CD4-positive, alpha-beta T cell (primary cell): ENCODE results near the gene OSBPL1A. TPM values are rescaled to one million over a fixed set of nuclear protein-coding genes. Genes with fewer than 3 reads are reported as not detected.

Experiments
- ATAC-seq: fragments of 200-7000 bp; cut with Tn5 transposase; one replicate; pipeline ENCODE4 v1.10.0; 2022; ENCODE audit warnings: mild to moderate bottlenecking; ENCODE audit not compliant: poor library complexity
- CTCF ChIA-PET: fragments of 350-600 bp; sonication (Branson Sonifier 250); formaldehyde crosslinking; loops from one replicate; lab custom pipeline; 2021; ENCODE audit warnings: antibody characterized with exemption, inconsistent platforms; lab: Charles Lee
- POLR2A ChIA-PET: fragments of 350-600 bp; sonication (Branson Sonifier 250); formaldehyde crosslinking; loops from one replicate; lab custom pipeline; 2021; ENCODE audit warnings: antibody characterized with exemption, inconsistent platforms; lab: Charles Lee
- DNase-seq, 14 experiments: peaks; one replicate each; pipeline ENCODE4 v3.0.0-alpha.2; 2013 to 2020; ENCODE audit warnings: mixed read lengths in 2 of 14
- H3K27ac ChIP-seq, 2 donors: one replicate each; pipeline versions ENCODE4 v1.5.1 to v1.7.0; 2013; ENCODE audit warnings: low read length in 2 of 2, low read depth in 1 of 2, mild to moderate bottlenecking in 1 of 2
- H3K27me3 ChIP-seq, 2 experiments: 1 replicate in 1 of 2; 2 replicates in 1 of 2; pipeline versions ENCODE4 v1.6.1 to v1.7.0; 2013; ENCODE audit warnings: low read length in 2 of 2, control low read depth in 1 of 2, mild to moderate bottlenecking in 1 of 2, moderate library complexity in 1 of 2; ENCODE audit not compliant: insufficient read depth in 2 of 2, control insufficient read depth in 1 of 2
- H3K36me3 ChIP-seq: one replicate; pipeline ENCODE4 v1.6.1; 2013; ENCODE audit warnings: low read length, control low read depth; ENCODE audit not compliant: insufficient read depth
- H3K4me1 ChIP-seq: one replicate; pipeline ENCODE4 v1.6.1; 2013; ENCODE audit warnings: low read length, control low read depth; ENCODE audit not compliant: insufficient read depth
- H3K4me3 ChIP-seq: one replicate; pipeline ENCODE4 v1.5.1; 2013; ENCODE audit warnings: mild to moderate bottlenecking, low read length, moderate library complexity
- H3K9me3 ChIP-seq, 2 experiments: 1 replicate in 1 of 2; 2 replicates in 1 of 2; pipeline versions ENCODE4 v1.6.1 to v1.7.0; 2013; ENCODE audit warnings: low read length in 2 of 2, mild to moderate bottlenecking in 2 of 2, control low read depth in 1 of 2, moderate library complexity in 1 of 2; ENCODE audit not compliant: control insufficient read depth in 1 of 2, insufficient read depth in 1 of 2
- H3K27ac Mint-ChIP-seq: one replicate; pipeline ENCODE4 v1.8.0; 2020; ENCODE audit warnings: mixed read lengths
- H3K27me3 Mint-ChIP-seq: one replicate; pipeline ENCODE4 v1.8.0; 2021; ENCODE audit warnings: mixed read lengths
- H3K36me3 Mint-ChIP-seq: one replicate; pipeline ENCODE4 v1.8.0; 2021; ENCODE audit warnings: low read depth, mixed read lengths
- H3K4me1 Mint-ChIP-seq: one replicate; pipeline ENCODE4 v1.8.0; 2021; ENCODE audit warnings: low read depth, mixed read lengths
- H3K4me3 Mint-ChIP-seq: one replicate; pipeline ENCODE4 v1.8.0; 2020; ENCODE audit warnings: mild to moderate bottlenecking, mixed read lengths
- H3K9me3 Mint-ChIP-seq: one replicate; pipeline ENCODE4 v1.8.0; 2020; ENCODE audit warnings: mixed read lengths
- intact Hi-C, 2 experiments: fragments of 100-400 bp; cut with DNase I in 1 of 2; cut with micrococcal nuclease in 1 of 2; formaldehyde crosslinking; loops; one replicate each; pipeline versions ENCODE4 v1.15.1 to v1.9.0; 2023 to 2025; cut with DNase I, micrococcal nuclease
- total RNA-seq, 174 experiments: library from RNA in 2 of 174; stranded (reverse) in 2 of 174; gene quantifications; one replicate each; pipeline ENCODE4 v1.2.3 and lab custom pipeline; 2021 to 2026
- TF ChIP-seq, protein P1 (sequence below): fragments of 200-600 bp; IDR thresholded peaks from one replicate; pipeline ENCODE4 v1.8.0; 2022; ENCODE audit warnings: antibody characterized with exemption, mild to moderate bottlenecking

OSBPL1A gene
- total RNA-seq, 2 experiments from 2014 or later: 2.7 TPM

DNA sequence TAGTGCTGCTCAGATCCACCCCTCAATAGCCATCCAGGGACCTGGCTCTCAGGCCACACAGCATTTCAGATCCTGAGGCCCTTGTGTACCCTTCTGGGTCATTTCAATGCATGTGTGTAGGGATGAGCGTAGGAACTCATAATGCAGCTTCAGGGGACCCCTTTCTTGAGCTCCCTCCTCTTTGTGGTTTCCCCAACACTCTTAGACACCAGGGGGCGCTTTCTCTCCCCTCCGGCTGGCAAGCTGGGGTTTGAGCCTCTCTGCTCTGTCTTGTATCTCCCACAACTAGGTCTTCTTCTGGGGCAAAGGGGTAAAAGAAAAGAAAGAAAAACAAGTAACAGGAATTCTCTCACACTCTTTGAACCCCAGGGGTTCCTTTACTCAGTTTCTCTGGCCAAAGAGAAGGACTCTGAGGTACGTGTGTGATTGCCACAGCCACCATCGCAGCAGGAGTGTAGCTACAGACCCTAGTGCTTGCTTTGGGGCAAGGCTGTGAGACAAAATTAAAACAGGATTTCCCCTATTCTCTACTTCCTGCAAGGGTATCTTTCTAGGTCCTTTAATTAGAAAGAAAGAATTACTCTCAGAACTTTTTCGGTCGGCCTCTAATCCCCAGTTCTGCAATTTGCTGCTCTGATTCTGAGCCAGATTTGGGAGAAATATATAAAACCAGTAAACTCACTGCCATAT, 220.8 kb downstream of the OSBPL1A start:
- POLR2A ChIA-PET: interaction anchor here (0.8 to 1.0 kb wide), 2 partner anchors 315 to 1234 kb away, joined by 3 read pairs; no protein-coding TSS in a partner anchor
- H3K36me3 Mint-ChIP-seq: no peaks in the 10 kb centered on the region

DNA sequence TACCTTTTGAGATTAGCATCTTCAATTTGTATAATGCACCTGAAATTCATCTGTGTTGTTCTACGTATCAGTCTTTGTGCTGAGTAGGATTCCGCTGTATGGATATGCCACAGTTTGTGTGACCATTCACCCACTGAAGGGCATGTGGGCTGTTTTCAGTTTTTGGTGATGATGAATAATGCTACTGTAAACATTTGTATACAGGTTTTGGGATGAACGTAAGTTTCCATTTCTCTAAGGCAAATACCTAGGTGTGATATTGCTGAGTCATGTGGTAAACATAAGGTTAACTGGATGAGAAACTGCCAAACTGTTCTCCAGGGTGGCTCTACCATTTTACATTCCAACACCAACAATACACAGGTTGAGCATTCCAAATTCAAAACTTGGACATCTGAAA, 223.6 kb downstream of the OSBPL1A start:
- no peak for DNase-seq
- no peaks in the 10 kb centered on the region for H3K4me1 ChIP-seq
- ChIA-PET POLR2A (no interaction called here), CTCF (no interaction called here)
- TF ChIP-seq, protein P1, sequence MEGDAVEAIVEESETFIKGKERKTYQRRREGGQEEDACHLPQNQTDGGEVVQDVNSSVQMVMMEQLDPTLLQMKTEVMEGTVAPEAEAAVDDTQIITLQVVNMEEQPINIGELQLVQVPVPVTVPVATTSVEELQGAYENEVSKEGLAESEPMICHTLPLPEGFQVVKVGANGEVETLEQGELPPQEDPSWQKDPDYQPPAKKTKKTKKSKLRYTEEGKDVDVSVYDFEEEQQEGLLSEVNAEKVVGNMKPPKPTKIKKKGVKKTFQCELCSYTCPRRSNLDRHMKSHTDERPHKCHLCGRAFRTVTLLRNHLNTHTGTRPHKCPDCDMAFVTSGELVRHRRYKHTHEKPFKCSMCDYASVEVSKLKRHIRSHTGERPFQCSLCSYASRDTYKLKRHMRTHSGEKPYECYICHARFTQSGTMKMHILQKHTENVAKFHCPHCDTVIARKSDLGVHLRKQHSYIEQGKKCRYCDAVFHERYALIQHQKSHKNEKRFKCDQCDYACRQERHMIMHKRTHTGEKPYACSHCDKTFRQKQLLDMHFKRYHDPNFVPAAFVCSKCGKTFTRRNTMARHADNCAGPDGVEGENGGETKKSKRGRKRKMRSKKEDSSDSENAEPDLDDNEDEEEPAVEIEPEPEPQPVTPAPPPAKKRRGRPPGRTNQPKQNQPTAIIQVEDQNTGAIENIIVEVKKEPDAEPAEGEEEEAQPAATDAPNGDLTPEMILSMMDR: no peak
- ATAC-seq: no peak
- no peaks in the 10 kb centered on the region for H3K4me1 Mint-ChIP-seq
- H3K27ac Mint-ChIP-seq: no peak overlapping the region
- H3K27ac ChIP-seq: no peak overlapping the region
- no peak overlapping the region for H3K4me3 ChIP-seq
- no peaks in the 10 kb centered on the region for H3K9me3 ChIP-seq
- H3K27me3 ChIP-seq: no peaks in the 10 kb centered on the region
- no peaks in the 10 kb centered on the region for H3K36me3 ChIP-seq
- H3K36me3 Mint-ChIP-seq: no peaks in the 10 kb centered on the region
- no peaks in the 10 kb centered on the region for H3K27me3 Mint-ChIP-seq
- no peak overlapping the region for H3K4me3 Mint-ChIP-seq
- no peaks in the 10 kb centered on the region for H3K9me3 Mint-ChIP-seq
- intact Hi-C loops: no loop called here

More for the DNA sequence above, 220.8 kb downstream of the OSBPL1A start:
- H3K4me1 ChIP-seq: no peaks in the 10 kb centered on the region
- Mint-ChIP-seq H3K27me3 (no peaks in the 10 kb centered on the region), H3K9me3 (no peaks in the 10 kb centered on the region), H3K4me1 (no peaks in the 10 kb centered on the region), H3K4me3 (no peak overlapping the region), H3K27ac (no peak overlapping the region)
- no peaks in the 10 kb centered on the region for H3K9me3 ChIP-seq
- H3K4me3 ChIP-seq: no peak overlapping the region
- no peaks in the 10 kb centered on the region for H3K36me3 ChIP-seq
- ATAC-seq (no peak), DNase-seq (peak in 10 of 14 experiments; percentile 3 to 42 (median 19))
- CTCF ChIA-PET: no interaction called here
- H3K27ac ChIP-seq: no peak overlapping the region
- no peaks in the 10 kb centered on the region for H3K27me3 ChIP-seq
- intact Hi-C loops: loop anchor here (2.0 to 5.0 kb wide), 2 partner anchors 310 to 312 kb away; no protein-coding TSS in a partner anchor
- TF ChIP-seq, protein P1: peak; percentile 23

DNA sequence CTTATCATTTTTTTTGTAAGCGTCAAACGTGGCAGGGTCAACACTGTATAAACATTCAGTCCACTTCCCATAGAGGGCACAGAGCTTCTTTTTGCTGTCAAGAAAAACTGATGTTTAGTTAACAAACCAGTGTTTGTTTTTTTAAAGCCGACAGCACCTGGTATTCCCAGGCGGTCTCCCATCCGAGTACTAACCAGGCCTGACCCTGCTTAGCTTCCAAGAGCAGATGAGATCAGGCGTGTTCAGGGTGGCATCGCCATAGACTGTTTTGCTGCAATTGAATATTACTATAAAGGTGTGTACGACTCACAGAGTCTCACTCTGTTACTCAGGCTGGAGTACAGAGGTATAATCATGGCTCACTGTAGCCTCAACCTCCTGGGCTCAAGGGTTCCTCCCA, 227.3 kb downstream of the OSBPL1A start:
- intact Hi-C loops: no loop called here
- CTCF ChIA-PET: no interaction called here

More for the DNA sequence above, 227.3 kb downstream of the OSBPL1A start:
- Mint-ChIP-seq H3K9me3 (no peaks in the 10 kb centered on the region), H3K27ac (no peak overlapping the region), H3K36me3 (no peaks in the 10 kb centered on the region), H3K4me3 (no peak overlapping the region), H3K27me3 (no peaks in the 10 kb centered on the region), H3K4me1 (no peaks in the 10 kb centered on the region)
- TF ChIP-seq, protein P1: no peak
- no peaks in the 10 kb centered on the region for H3K4me1 ChIP-seq
- H3K9me3 ChIP-seq: no peaks in the 10 kb centered on the region
- no peak overlapping the region for H3K27ac ChIP-seq
- no peak for ATAC-seq
- no peak for DNase-seq
- no peaks in the 10 kb centered on the region for H3K27me3 ChIP-seq
- POLR2A ChIA-PET: no interaction called here
- H3K36me3 ChIP-seq: no peaks in the 10 kb centered on the region
- H3K4me3 ChIP-seq: no peak overlapping the region
